ENCODE measurements around the gene MYBBP1A. TPM values are rescaled to one million over a fixed set of nuclear protein-coding genes. Genes with fewer than 3 reads are reported as not detected.

Gene MYBBP1A
- total and polyA plus RNA-seq, 2 of the 8 experiments (the other 6 are each of a cell fraction or from before 2014, with no cell fraction given): 46.8 to 151 TPM

GRCh38 chr17:4509401-4509800 is 45.8 kb downstream of the MYBBP1A start:
- H2BK20ac ChIP-seq (ENCODE audit: low read length): no peak overlapping the region
- FAIRE-seq (no peak), DNase-seq (ENCODE audit: low read depth in 1 of 2, low spot score in 2 of 2) (no peak)
- no peak overlapping the region for H3K4me3 ChIP-seq (ENCODE audit: extremely low read depth in 1 of 4, insufficient read depth in 2 of 4, low read depth in 3 of 4, low read length in 4 of 4)
- H2AK5ac ChIP-seq (ENCODE audit: low read depth, low read length): no peak overlapping the region
- H3K4me1 ChIP-seq (replicated peaks in 1 of 4; ENCODE audit: control insufficient read depth in 3 of 4, insufficient read depth in 4 of 4, low read length in 3 of 4): peaks cover 0 to 7% (median 5%) of the 10 kb centered on the region in 4 experiments; a peak in 5 of 7 replicates
- H2BK5ac ChIP-seq (ENCODE audit: low read depth, low read length): no peak overlapping the region
- H4K91ac ChIP-seq (replicated peaks; ENCODE audit: insufficient read length, low read length): no peak overlapping the region
- no peak overlapping the region for H4K5ac ChIP-seq (ENCODE audit: insufficient read length, low read depth, low read length)
- no peaks in the 10 kb centered on the region for H3K9me3 ChIP-seq (ENCODE audit: insufficient read depth in 2 of 2, low read depth in 1 of 2, low read length in 1 of 2)
- H3K18ac ChIP-seq (ENCODE audit: extremely low read depth, low read length): no peak overlapping the region
- H3K23ac ChIP-seq (ENCODE audit: insufficient read length): no peak overlapping the region
- no peak overlapping the region for H3K14ac ChIP-seq (ENCODE audit: insufficient read length)
- 94% methylated on average over 8 of the region's 8 CpGs; no CpG with 5 or more reads in 1 of the 2 experiments for WGBS, 2 experiments (ENCODE audit: extremely low coverage in 1 of 2, insufficient coverage in 1 of 2, insufficient read length in 1 of 2, insufficient replicate concordance in 2 of 2, low coverage in 1 of 2, low lambda C conversion rate in 2 of 2, missing lambda C conversion rate in 1 of 2)
- H3K79me1 ChIP-seq (ENCODE audit: low read depth, low read length): no peaks in the 10 kb centered on the region; the same call in 1 of the 2 replicates
- no peak overlapping the region for H2BK12ac ChIP-seq (ENCODE audit: low read depth, low read length)
- no peaks in the 10 kb centered on the region for H3K79me2 ChIP-seq (ENCODE audit: control insufficient read depth in 1 of 2, insufficient read depth in 2 of 2, low read length in 2 of 2)
- no peak overlapping the region for H2BK15ac ChIP-seq (ENCODE audit: low read length)
- no peak overlapping the region for H4K8ac ChIP-seq (ENCODE audit: extremely low read depth, insufficient read depth, low read length)
- H3K56ac ChIP-seq (replicated peaks; ENCODE audit: insufficient read length, low read depth, low read length): no peak overlapping the region
- no peak overlapping the region; a peak in 1 of 7 replicates for H3K9ac ChIP-seq (replicated peaks in 1 of 4; ENCODE audit: extremely low read depth in 1 of 4, low read depth in 3 of 4, low read length in 3 of 4)
- H2BK120ac ChIP-seq (replicated peaks; ENCODE audit: low read depth, low read length): no peak overlapping the region
- H3K36me3 ChIP-seq (ENCODE audit: control insufficient read depth in 2 of 4, insufficient read depth in 4 of 4, low read length in 3 of 4): no peaks in the 10 kb centered on the region
- no peak overlapping the region for H3K27ac ChIP-seq (ENCODE audit: low read depth, low read length)
- H3K27me3 ChIP-seq (replicated peaks in 1 of 4; ENCODE audit: control insufficient read depth in 3 of 4, extremely low read depth in 1 of 4, insufficient read depth in 3 of 4, low read length in 3 of 4): no peaks in the 10 kb centered on the region; a peak in 2 of 7 replicates
- POLR2A ChIA-PET (ENCODE audit: partially characterized antibody): interaction anchor here (1.4 kb wide), 1 partner anchor 10 kb away, joined by 3 read pairs; no protein-coding TSS in a partner anchor
- no peaks in the 10 kb centered on the region for H3K23me2 ChIP-seq (ENCODE audit: low read depth, low read length)
- CTCF ChIA-PET (ENCODE audit: partially characterized antibody): interaction anchor here (0.6 to 2.7 kb wide), 6 partner anchors 9 to 368 kb away, joined by 3 to 14 read pairs (median 4); no protein-coding TSS in a partner anchor
- no peak overlapping the region for H3K4ac ChIP-seq (replicated peaks; ENCODE audit: insufficient read length, low read depth, low read length)
- no peak overlapping the region for H3K4me2 ChIP-seq (ENCODE audit: insufficient read depth in 1 of 2, low read depth in 2 of 2, low read length in 2 of 2)
- H4K20me1 ChIP-seq (replicated peaks in 1 of 2; ENCODE audit: control insufficient read depth in 1 of 2, insufficient read depth in 2 of 2, low read length in 2 of 2): no peaks in the 10 kb centered on the region
- no peak overlapping the region for H2AFZ ChIP-seq (ENCODE audit: low read length)
- TF ChIP-seq TEAD4 (IDR thresholded peaks at IDR 0.05; ENCODE audit: low read depth, low read length) (no peak), MAFK (IDR thresholded peaks at IDR 0.05; ENCODE audit: low read depth, low read length) (no peak), USF2 (IDR thresholded peaks at IDR 0.05; ENCODE audit: low read length) (no peak), SAP30 (IDR thresholded peaks at IDR 0.05; ENCODE audit: insufficient read depth, insufficient replicate concordance, low read length) (no peak), SIRT6 (IDR thresholded peaks at IDR 0.05; ENCODE audit: low read length) (no peak), TAF7 (optimal IDR thresholded peaks at IDR 0.05; ENCODE audit: borderline replicate concordance, low read depth, low read length) (no peak), MAX (IDR thresholded peaks at IDR 0.05) (no peak), POU5F1 (IDR thresholded peaks at IDR 0.05; ENCODE audit: low read depth, low read length) (no peak), SUZ12 (IDR thresholded peaks at IDR 0.05; ENCODE audit: low read length) (no peak), EZH2 (IDR thresholded peaks at IDR 0.05; ENCODE audit: low read depth, low read length, severe bottlenecking) (no peak), FOSL1 (IDR thresholded peaks at IDR 0.05; ENCODE audit: insufficient read depth, low read depth, low read length) (no peak), RAD21 (IDR thresholded peaks at IDR 0.05 in 1 of 2, conservative IDR thresholded peaks at IDR 0.05 in 1 of 2; ENCODE audit: low read depth in 2 of 2, low read length in 2 of 2) (no peak)
